ENCODE results near the gene GEMIN4. TPM values are rescaled to one million over a fixed set of nuclear protein-coding genes. Genes with fewer than 3 reads are reported as not detected.

The GEMIN4 gene
- total RNA-seq, 1 donor from 2014 or later, result 14.1 TPM

DNA sequence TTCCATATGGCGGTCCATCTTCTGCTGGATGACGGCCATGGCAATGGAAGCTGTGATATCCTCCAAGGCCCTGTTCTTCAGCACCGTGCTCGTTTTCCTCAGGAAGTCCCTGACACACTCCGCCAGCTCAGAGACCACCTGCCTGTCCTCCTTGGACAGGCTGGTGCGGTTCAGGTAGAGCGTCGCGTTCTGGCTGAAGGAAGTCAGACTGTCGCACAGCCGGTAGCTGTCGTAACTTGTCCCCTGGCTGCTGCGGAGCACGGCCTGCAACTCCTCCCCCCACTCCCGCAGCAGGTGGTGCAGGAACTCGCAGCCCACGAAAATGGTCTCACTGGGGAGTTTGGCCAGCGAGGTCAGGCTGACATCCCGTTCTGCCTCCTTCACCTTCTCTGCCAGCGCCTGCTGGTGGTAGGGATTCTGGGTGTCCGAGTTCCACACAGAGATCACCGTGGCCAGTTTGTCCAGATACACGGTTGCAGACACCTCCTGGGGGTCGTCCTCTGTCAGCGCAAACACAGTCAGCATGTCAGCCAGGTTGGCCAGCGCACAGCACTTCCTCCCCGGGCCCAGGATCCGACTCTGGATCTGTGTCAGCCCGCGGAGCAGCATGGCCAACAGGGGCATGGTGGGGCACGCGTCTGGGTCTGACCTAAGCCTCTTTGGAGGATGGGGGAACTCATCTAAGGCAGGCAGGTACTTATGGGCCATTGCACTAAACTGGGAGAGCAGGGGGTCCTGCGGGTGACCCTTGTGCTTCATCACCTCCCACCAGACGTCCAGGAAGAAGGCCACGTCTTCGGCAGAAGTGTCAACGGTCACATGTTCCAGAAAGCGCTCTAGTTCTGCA, 5.1 kb downstream of the GEMIN4 start:
- no peak for ATAC-seq
- DNase-seq, result no peak
- intact Hi-C loops (cut with micrococcal nuclease), result no loop called here

DNA sequence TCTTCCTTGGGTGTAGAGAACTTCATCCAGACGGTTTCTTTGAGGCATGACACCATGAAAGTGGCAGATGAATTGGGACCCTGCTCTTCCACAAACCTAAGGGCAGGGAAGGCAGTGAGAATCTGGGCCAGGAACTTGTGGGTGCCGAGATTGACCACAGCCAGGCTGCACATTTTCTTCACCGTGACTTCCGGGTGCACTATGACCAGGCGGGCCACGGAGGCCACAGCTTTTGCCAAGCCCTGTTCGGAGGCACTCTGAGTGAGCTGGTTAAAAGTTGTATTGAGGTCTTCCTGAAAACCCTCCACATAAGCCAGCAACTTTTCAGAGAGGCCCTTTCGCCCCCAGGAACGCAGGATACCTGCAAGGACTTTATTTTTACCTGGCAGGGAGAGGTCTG, 5.9 kb downstream of the GEMIN4 start:
- intact Hi-C loops (cut with micrococcal nuclease), result no loop called here
- ATAC-seq (no peak), DNase-seq (no peak)

DNA sequence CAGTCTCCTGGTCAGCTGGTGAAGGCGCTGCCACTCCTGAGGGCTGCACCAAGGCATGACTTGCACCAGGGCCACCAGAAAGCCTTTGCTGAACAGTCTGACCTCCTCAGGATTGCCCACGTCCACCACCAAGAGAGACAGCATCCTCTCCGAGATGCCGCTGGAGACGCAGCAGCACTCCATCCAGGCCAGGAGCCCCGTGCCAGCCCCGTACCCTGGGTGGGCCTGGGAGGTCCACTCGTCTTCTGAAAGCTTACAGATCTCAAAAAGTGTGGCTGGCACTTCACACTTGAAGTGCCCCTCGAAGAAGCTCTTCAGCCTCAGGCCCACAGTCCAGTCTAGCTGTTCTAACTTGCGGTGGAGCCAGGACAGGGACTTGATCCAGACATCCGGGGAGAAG, 6.7 kb downstream of the GEMIN4 start:
- ATAC-seq, result no peak

DNA sequence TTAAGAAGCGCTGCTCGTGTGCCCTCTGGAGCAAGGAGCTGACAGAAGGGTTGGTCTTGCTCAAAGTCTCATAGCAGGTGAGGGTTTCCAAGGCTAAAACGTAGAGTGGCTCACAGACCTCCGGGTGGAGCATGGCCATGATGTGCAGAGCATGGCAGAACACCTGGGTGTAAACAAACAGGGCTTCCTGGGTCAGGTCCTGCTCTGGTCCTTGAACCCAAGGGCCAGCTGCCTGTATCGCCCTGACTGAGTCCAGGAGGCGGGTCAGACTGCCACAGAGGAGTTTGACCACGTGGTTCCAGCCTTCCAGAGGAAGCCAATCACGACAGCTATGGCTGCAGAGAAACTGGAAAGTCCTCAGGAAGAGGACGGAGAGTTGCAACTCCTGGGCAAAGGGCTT, 7.1 kb downstream of the GEMIN4 start:
- ATAC-seq (no peak), DNase-seq (no peak)
- intact Hi-C loops (cut with micrococcal nuclease), result no loop called here

More for the DNA sequence above, 6.7 kb downstream of the GEMIN4 start:
- intact Hi-C loops (cut with micrococcal nuclease), result no loop called here
- no peak for DNase-seq

DNA sequence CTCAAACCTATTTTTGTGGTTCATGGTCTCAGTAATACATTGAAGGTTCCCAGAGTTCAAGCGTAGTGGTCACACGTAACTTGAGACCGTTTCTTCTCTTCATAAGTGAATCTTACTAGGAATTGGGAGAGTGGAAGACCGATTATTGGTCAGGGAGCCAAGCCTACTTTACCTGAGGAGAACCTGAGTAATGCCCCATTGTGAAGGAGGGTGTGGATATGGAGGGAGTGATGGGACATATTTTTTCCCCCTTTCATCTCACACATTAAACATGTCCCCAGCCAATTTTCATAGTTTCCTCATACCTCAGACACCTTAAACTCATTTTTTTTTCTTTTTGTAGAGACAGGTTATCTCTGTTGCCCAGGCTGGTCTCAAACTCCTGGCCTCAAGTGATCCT, 8.9 kb downstream of the GEMIN4 start:
- intact Hi-C loops (cut with micrococcal nuclease), result no loop called here
- no peak for ATAC-seq
- no peak for DNase-seq

DNA sequence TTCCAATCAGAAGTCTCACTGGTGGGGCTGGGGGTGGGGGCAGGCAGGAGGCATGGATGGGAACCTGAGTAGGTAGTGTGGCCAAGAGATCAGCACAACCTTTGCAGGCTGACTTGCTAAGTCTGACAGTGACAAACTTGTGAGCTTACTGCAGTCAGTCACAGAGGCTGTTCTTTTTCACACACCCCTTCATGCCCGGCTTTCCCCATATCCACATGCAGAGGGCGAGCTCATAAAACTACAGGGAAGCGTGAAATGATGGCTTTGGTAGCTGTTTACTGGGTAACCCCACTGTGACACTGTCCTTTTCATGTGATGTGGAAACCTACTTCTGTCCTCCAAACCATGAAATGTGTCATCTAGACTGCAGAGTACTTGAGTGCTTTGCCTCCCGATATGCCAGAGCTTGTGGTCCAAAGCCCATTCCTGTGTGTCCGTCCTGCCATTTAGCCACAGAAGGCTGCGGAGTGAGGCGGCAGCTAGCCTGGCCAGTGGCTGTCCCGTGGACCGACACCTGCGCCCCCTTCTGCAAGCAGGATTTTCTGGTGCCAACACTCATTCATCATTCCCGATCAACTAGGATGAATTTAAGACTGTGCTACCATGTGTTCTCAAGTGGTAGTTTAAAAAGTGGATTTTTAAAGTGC, 9.8 kb downstream of the GEMIN4 start:
- no peak for DNase-seq
- intact Hi-C loops (cut with micrococcal nuclease), result no loop called here
- ATAC-seq, result no peak

DNA sequence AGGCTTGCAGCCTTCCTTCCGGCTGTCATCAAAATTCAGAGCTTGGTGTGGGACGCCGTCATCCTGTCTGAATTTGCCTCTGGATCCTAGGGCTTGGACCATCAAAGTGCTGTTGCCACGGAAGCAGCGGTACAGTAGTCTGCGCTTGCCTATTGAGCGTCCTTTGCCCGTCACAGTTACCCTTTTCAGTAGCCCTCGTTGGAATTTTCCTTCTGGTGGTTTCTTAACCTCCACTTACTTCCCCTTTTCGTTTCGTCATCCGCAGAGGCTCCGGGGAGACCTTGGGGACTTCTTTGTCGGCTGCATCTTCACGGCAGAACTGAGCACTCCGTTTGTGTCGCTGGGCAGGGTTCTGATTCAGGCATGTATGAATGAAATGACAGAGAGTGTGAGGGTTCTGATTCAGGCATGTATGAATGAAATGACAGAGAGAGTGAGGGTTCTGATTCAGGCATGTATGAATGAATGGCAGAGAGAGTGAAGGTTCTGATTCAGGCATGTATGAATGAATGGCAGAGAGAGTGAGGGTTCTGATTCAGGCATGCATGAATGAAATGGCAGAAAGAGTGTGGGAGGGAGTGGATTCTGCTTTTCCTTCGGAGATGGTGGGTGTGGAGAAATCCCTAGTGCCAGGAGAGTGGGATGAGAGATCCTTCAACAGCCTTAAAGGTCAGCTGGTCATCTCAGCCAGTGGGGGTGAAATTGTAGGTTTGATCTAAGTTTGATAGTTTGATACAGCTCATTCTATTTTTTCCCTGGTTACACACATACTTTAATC, 11.6 kb downstream of the GEMIN4 start:
- ATAC-seq (peak; percentile 20), DNase-seq (no peak)
- intact Hi-C loops (cut with micrococcal nuclease), result no loop called here

DNA sequence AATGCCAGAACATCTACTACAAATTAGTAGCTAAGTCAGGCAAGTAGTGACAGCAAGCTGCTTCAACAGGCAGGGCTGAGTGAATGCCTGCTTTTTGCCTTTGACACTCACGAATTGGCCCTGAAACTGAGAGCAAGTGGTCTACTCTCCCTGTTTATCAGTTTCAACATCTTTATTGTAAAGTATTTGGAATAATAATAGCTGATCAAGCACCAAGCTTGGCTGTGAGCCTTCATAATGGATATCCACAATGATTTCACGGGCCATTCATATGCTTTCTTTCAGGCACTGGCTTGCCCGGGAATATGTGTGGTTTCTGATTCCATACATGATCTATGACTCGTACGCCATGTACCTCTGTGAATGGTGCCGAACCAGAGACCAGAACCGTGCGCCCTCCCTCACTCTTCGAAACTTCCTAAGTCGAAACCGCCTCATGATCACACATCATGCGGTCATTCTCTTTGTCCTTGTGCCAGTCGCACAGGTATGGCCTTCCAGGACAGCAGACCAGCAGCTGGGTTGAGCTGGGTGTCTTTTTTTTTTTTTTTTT, 14.4 kb downstream of the GEMIN4 start:
- ATAC-seq, result no peak

DNA sequence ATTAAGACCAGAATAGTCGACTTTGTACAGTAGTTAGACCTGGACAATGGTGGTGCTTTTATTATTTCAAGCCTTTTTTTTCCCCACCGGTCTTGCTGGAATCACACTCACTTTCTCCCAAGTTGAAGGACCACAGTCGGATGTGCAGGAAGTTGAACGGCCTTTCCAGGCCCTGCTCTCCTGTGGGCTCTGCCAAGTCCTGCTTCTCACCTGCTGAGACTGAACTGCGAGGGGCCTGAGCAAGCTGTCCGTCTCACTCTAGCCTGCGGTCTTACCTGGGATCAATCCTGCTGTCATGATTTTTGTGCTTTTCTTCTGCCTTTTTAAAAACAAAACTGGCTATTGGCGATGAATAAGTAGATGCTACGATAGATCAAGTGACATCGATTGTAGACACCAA, 18.3 kb downstream of the GEMIN4 start:
- intact Hi-C loops (cut with micrococcal nuclease), result no loop called here
- DNase-seq (no peak), ATAC-seq (no peak)

More for the DNA sequence above, 14.4 kb downstream of the GEMIN4 start:
- DNase-seq, result no peak
- intact Hi-C loops (cut with micrococcal nuclease), result no loop called here

DNA sequence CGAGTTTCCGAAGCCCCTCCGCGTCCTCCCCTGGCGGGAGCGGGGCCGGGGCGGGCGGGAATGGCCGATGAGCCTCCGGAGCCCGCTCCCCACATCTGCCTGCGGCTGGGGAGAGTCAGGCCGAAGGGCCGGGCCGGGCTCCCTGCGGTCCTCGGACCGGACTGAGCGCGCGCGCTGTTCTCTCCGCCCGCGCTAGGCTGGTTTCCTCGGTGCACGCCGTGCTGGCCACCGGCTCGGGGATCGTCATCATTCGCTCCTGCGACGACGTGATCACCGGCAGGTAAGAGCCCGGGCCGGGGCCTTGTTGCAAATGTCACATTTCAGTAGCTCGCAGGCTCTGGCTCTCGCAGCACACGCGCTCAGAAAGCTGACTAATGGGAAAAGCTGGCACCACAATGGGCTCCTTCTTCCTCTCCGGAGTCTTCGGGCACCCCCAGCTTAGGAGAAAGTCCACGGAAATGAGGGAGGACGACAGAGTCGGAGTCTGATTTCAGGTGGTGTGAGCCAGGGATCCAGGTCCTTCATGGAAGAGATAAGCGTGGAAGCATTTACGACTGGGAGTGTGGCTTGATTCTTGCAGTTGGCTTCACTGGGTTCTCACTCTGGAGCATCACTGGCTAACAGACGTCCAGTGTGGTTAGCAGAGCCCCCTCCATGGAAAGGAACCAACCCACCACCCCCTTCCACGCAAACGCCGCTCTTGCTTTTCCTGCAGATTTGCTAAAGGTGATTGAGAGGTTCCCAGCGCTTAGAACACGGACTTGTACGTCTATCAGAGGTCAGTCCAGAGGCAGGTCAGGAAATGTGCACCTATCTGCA, 19.0 kb downstream of the GEMIN4 start:
- DNase-seq (peak; percentile 54), ATAC-seq (peak; percentile 67)
- intact Hi-C loops (cut with micrococcal nuclease), result no loop called here

DNA sequence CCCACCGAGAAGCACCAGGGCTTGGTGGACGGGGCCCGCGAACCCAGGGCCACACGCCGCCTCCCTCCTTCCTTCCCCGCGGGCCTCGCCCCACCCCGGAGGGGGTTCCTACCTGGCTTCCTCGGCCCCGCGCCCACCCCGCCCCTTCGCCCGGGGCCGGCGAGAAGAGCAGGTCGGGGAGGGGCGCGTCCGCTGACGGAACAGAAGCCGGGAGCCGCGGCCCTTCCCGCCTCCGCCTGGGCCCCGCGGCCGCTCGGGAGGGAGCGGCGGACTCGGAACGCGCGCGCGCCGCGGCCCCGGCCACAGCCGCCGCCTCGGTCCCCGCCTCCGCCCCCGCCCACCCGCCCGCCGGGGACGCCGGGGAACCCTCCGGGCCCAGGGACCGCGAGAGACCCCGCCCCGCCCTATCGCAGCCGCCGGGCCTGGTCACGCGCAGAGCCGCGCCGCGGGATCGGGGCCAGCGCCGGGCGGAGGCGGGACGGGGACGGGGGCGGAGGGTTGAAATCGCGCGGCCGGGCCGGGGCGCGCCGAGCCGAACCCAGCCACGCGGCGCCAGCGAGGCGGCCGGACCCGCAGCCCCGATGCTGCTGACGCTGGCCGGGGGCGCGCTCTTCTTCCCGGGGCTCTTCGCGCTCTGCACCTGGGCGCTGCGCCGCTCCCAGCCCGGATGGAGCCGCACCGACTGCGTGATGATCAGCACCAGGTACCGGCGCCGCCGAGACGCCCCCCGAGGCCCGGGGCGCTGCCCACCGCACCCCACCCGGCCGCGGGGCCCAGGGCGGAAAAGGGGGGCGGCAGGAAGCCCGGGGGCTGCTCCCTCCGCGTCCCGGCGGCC, 19.8 kb downstream of the GEMIN4 start, which contains the start of gene TLCD3A:
TLCD3A (plus strand) TSS at position 530 of the 835 bp plus-strand sequence; CDS start at position 582, 52 bp downstream.
- intact Hi-C loops (cut with micrococcal nuclease), result no loop called here
- DNase-seq, result peak; percentile 88
- ATAC-seq, result peak; percentile 89

DNA sequence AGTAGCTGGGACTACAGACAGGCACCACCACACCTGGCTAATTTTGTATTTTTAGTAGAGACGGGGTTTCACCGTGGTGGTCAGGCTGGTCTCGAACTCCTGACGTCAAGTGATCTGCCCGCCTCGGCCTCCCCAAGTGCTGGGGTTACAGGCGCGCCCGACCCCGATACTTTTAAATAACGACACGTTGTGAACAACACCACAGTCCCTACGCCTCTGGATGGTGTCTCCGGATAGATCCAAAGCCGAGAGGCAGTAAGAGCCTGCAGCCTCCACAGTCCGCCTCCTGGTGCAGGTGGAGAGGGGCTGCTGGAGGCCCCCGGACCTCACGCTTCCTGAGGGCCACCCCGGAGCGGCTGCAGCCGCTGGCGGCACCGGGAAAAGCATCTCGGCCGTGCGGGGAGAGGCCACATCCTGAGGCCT, 20.4 kb downstream of the GEMIN4 start:
- no peak for DNase-seq
- no peak for ATAC-seq
- intact Hi-C loops (cut with micrococcal nuclease), result no loop called here

DNA sequence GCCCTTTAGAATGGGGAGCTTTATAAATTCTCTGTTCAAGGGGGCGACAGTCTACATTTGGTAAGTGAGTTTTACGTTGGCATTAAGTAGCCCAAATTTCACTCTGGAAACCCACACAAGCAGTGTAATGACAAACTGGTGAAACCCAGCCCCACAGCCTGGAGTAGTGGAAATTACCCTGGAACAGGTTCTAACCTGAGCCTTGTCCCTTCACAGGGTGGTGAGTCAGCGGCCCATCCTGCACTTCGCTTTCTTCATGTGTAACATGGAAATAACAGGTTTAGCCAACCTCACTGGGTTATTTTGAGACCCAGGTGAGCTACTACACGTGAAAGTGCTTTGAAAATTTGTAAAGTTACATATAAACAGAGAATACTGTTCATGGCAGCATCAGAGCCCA, 23.2 kb downstream of the GEMIN4 start:
- intact Hi-C loops (cut with micrococcal nuclease), result no loop called here
- no peak for ATAC-seq
- DNase-seq, result no peak

DNA sequence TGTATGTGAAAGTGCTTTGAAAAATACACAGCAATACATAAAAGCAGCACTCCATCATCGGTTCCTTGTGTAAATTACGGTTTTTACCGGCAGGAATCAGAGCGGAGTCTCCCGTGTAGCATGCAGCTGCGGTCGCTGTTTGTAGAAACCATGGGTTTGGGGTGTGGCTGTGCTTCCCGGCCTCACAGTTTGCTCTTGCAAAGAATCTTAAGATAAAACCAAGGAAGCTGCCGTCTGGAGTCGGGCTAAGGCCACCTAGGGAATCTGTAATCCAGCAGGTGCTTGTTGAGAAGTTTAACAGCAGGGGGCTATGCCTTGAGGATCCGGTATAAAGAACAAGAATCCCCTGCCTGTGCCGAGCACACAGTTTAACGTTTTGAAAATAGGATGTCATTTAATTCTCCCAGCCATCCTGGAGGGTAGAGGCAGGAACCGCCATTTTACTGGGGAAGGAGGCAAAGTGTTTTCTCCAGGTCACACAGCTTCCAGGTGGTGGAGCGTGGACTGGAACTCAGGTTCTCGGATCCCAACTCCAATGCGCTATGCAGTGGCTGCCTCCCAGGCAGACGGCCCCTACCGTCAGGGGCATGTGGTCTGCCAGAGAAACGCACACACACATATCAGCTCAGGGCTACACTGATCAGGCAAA, 25.7 kb downstream of the GEMIN4 start:
- no peak for DNase-seq
- no peak for ATAC-seq
- intact Hi-C loops (cut with micrococcal nuclease), result no loop called here

DNA sequence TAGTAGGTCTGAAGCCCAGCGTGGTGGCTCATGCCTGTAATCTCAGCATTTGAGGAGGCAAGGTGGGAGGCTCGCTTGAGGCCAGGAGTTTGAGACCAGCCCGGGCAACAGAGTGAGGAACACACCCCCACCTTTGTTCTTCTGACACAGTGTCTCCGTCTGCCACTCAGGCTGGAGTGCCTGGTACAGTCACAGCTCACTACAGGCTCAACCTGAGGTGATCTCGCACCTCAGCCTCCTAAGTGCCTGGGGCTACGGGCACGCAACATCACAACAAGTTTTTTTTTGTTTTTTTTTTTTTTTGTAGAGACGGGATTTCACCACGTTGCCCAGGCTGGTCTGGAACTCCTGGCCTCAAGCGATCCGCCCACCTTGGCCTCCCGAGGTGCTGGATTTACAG, 26.3 kb downstream of the GEMIN4 start:
- DNase-seq (no peak), ATAC-seq (no peak)
- intact Hi-C loops (cut with micrococcal nuclease), result no loop called here

DNA sequence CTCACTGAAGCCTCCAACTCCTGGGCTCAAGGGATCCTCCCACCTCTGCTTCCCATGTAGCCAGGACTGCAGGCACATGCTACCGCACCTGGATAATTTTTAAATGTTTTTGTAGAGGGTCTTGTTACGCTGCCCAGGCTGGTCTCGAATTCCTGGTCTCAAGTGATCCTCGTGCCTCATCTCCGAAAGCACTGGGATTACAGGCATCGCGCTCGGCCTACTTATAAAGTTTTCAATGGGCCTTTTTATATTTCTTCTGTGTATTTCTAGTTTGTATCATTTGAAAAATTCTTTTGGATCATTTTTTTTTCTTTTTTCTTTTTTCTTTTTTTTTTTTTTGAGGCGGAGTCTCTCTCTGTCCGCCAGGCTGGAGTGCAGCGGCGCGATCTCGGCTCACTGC, 27.0 kb downstream of the GEMIN4 start:
- intact Hi-C loops (cut with micrococcal nuclease), result no loop called here
- no peak for ATAC-seq
- no peak for DNase-seq

DNA sequence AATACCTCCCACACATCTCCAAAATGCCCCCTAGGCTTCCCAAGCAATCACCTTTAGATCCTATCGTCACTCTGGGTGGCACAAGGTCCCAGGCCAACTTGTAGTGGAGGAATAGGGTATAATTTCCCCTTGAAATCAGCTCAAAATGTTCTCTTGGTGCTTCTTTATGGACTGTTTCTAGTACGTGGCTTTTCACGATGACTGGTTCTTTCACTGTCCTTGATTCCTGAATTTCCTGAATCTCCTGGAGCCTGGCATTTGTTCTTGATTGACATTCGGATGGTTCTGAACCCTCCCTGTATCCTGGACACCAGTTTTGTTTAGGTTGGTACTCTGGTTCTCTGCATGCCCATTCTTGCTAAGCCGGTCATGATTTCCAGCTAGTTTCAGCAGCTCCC, 30.5 kb downstream of the GEMIN4 start:
- intact Hi-C loops (cut with micrococcal nuclease), result no loop called here
- ATAC-seq (no peak), DNase-seq (no peak)
